NCI-H2029 treated with DMSO at 0.1 percent for 48 hours (cell line): Measurements from ENCODE around the gene DPEP2.
"Not testable (repeated sequence)": the region's sequence is repeated elsewhere in the genome, so short reads cannot be mapped to it uniquely, and the experiment has no call there.

Source experiments
- DNase-seq: peaks from one replicate; lab custom pipeline; 2025; lab: John Stamatoyannopoulos, UW

The DPEP2 gene

GRCh38 chr16:68005786-68006286 lies 6.6 kb upstream of the DPEP2 start:
- no peak for DNase-seq

GRCh38 chr16:68005211-68005610 lies 5.9 kb upstream of the DPEP2 start:
- no peak for DNase-seq

- no peak for DNase-seq
These were observed 3.7 kb upstream of the DPEP2 start for GRCh38 chr16:68003031-68003430.

- no peak for DNase-seq
These were observed 1.2 kb upstream of the DPEP2 start for GRCh38 chr16:68000450-68000849.

GRCh38 chr16:67999985-68000384 lies 701 bp upstream of the DPEP2 start:
- no peak for DNase-seq

GRCh38 chr16:67998231-67998778 lies 979 bp downstream of the DPEP2 start:
- not testable (repeated sequence) for DNase-seq

- no peak for DNase-seq
These were observed 2.6 kb downstream of the DPEP2 start for GRCh38 chr16:67996666-67997065.

- DNase-seq = no peak
These were observed 3.9 kb downstream of the DPEP2 start for GRCh38 chr16:67995423-67995822.

GRCh38 chr16:67994040-67994408 lies 5.3 kb downstream of the DPEP2 start:
- not testable (repeated sequence) for DNase-seq

GRCh38 chr16:67993207-67994039 lies 5.9 kb downstream of the DPEP2 start:
- DNase-seq = no peak

- DNase-seq = no peak
These were observed 6.5 kb downstream of the DPEP2 start for GRCh38 chr16:67992661-67993206.

- DNase-seq = no peak
These were observed 9.3 kb downstream of the DPEP2 start for GRCh38 chr16:67990018-67990386.

GRCh38 chr16:67989322-67990017 lies 9.8 kb downstream of the DPEP2 start:
- no peak for DNase-seq

- no peak for DNase-seq
These were observed 10.6 kb downstream of the DPEP2 start for GRCh38 chr16:67988675-67989074.

GRCh38 chr16:67987460-67988160 lies 11.7 kb downstream of the DPEP2 start:
- DNase-seq = no peak

- no peak for DNase-seq
These were observed 12.3 kb downstream of the DPEP2 start for GRCh38 chr16:67986949-67987348.

GRCh38 chr16:67982011-67982696 lies 17.1 kb downstream of the DPEP2 start:
- DNase-seq = no peak

GRCh38 chr16:67979955-67980678 lies 19.2 kb downstream of the DPEP2 start, which contains the start of gene DPEP3:
Gene DPEP3 (minus strand): TSS chr16:67980499. CDS start chr16:67980380, 119 bp downstream.
- no peak for DNase-seq

- no peak for DNase-seq
These were observed 21.6 kb downstream of the DPEP2 start for GRCh38 chr16:67977469-67978227.

- no peak for DNase-seq
These were observed 22.3 kb downstream of the DPEP2 start for GRCh38 chr16:67977005-67977404.
